ENCODE measurements around the gene EPHA2.
"Not testable (repeated sequence)": the region's sequence is repeated elsewhere in the genome, so short reads cannot be mapped to it uniquely, and the experiment has no call there.

Gene EPHA2

DNA sequence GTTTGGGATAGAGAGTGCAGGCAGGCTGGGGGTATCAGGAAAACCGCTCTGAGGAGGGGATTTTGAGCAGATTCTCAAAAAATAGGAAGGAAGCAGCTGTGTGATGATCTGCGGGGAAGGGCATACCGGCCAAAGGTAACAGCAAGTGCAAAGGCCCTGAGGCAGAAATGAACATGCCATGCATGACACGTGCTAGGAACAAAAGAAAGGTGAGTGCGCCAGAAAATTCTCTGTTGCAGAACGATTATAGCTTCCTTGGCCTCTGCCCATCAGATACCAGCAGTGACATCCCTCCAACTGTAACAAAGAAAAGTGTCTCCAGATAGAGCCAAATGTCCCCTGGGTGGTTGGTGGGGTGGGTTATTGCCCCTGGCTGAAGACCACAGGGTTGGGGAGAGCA lies 45.4 kb downstream of the EPHA2 start:
- no peaks in the 10 kb centered on the region for H3K36me3 ChIP-seq (ENCODE audit: insufficient read depth, low read length)
- no peak overlapping the region for H3K9ac ChIP-seq (ENCODE audit: low read depth, low read length)
- no peak overlapping the region for H3K27ac ChIP-seq (ENCODE audit: low read length)
- no peaks in the 10 kb centered on the region for H4K20me1 ChIP-seq (ENCODE audit: insufficient read depth, low read length)
- no peak for DNase-seq
- H3K4me3 ChIP-seq (ENCODE audit: low read depth in 1 of 2, low read length in 2 of 2): no peak overlapping the region
- H3K4me1 ChIP-seq (ENCODE audit: insufficient read depth, low read length): no peaks in the 10 kb centered on the region
- H3K4me2 ChIP-seq (ENCODE audit: insufficient read depth, low read length): no peak overlapping the region
- H2AFZ ChIP-seq (ENCODE audit: low read depth, low read length): no peak overlapping the region
- no peak for ATAC-seq (ENCODE audit: insufficient read depth, low read depth)
- no peaks in the 10 kb centered on the region for H3K9me3 ChIP-seq (ENCODE audit: insufficient read depth, low read length, severe bottlenecking)
- TF ChIP-seq EZH2 (IDR thresholded peaks at IDR 0.05; ENCODE audit: borderline replicate concordance, low read depth, low read length, severe bottlenecking): no peak
- TF ChIP-seq, protein P1, sequence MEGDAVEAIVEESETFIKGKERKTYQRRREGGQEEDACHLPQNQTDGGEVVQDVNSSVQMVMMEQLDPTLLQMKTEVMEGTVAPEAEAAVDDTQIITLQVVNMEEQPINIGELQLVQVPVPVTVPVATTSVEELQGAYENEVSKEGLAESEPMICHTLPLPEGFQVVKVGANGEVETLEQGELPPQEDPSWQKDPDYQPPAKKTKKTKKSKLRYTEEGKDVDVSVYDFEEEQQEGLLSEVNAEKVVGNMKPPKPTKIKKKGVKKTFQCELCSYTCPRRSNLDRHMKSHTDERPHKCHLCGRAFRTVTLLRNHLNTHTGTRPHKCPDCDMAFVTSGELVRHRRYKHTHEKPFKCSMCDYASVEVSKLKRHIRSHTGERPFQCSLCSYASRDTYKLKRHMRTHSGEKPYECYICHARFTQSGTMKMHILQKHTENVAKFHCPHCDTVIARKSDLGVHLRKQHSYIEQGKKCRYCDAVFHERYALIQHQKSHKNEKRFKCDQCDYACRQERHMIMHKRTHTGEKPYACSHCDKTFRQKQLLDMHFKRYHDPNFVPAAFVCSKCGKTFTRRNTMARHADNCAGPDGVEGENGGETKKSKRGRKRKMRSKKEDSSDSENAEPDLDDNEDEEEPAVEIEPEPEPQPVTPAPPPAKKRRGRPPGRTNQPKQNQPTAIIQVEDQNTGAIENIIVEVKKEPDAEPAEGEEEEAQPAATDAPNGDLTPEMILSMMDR (IDR thresholded peaks at IDR 0.05; ENCODE audit: borderline replicate concordance, extremely low read depth, low read length, poor library complexity, severe bottlenecking): no peak
- H3K79me2 ChIP-seq (ENCODE audit: insufficient read depth, low read length): no peaks in the 10 kb centered on the region
- H3K27me3 ChIP-seq (ENCODE audit: insufficient read depth, low read length, poor library complexity): peaks cover 2% of the 10 kb centered on the region

DNA sequence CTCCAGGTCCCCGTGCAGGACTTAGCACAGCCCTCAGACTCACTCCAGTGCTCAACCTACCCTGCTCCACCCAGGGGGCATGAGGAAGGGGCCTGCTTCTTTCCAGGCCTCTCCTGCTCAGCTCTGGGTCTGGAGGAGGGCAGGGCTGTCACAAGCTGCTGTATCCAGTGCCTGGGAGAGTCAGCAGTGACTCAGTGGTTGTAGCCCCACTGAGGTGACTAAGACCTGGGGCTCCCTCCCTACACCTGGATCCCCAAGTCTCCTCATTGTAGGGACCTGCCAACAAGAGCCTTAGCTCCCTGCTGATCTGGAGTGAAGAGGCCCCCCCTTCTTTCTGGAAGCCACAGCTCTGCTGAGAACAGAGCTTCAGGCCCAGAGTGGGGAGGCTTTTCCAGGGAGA lies 46.3 kb downstream of the EPHA2 start:
- H2AFZ ChIP-seq (ENCODE audit: low read depth, low read length): no peak overlapping the region
- no peaks in the 10 kb centered on the region for H3K79me2 ChIP-seq (ENCODE audit: insufficient read depth, low read length)
- ATAC-seq (ENCODE audit: insufficient read depth, low read depth) (no peak), DNase-seq (no peak)
- TF ChIP-seq, protein P1 (IDR thresholded peaks at IDR 0.05; ENCODE audit: borderline replicate concordance, extremely low read depth, low read length, poor library complexity, severe bottlenecking): no peak
- no peak for TF ChIP-seq EZH2 (IDR thresholded peaks at IDR 0.05; ENCODE audit: borderline replicate concordance, low read depth, low read length, severe bottlenecking)
- no peaks in the 10 kb centered on the region for H3K36me3 ChIP-seq (ENCODE audit: insufficient read depth, low read length)
- peaks cover 2% of the 10 kb centered on the region for H3K27me3 ChIP-seq (ENCODE audit: insufficient read depth, low read length, poor library complexity)
- no peak overlapping the region for H3K4me2 ChIP-seq (ENCODE audit: insufficient read depth, low read length)
- no peaks in the 10 kb centered on the region for H3K4me1 ChIP-seq (ENCODE audit: insufficient read depth, low read length)
- no peak overlapping the region for H3K9ac ChIP-seq (ENCODE audit: low read depth, low read length)
- no peak overlapping the region for H3K27ac ChIP-seq (ENCODE audit: low read length)
- H3K4me3 ChIP-seq (ENCODE audit: low read depth in 1 of 2, low read length in 2 of 2): no peak overlapping the region
- no peaks in the 10 kb centered on the region for H4K20me1 ChIP-seq (ENCODE audit: insufficient read depth, low read length)
- H3K9me3 ChIP-seq (ENCODE audit: insufficient read depth, low read length, severe bottlenecking): no peaks in the 10 kb centered on the region

DNA sequence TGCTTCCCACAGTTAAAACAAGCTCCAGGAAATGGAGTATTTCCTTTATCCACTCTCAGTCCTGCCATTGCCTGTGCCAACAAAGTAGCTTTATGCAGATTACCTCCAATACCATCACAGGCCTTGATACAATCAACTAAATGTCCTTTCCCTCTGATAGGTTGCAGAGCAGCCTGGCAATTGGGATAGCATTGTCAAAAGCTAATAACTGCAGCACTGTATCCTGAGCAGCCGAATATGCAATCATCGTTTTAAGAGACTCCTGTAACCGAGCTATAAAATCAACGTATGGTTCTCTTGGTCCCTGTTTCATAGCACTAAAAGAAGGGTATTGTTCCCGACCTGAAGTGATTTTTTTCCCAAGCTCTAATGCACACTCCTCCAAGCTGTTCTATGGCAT lies 48.8 kb downstream of the EPHA2 start:
- not testable (repeated sequence) for H3K27me3 ChIP-seq (ENCODE audit: insufficient read depth, low read length, poor library complexity); DNase-seq

GRCh38 chr1:16101623-16102022 lies 54.2 kb downstream of the EPHA2 start:
- no peak overlapping the region for H3K27ac ChIP-seq (ENCODE audit: low read length)
- H3K9me3 ChIP-seq (ENCODE audit: insufficient read depth, low read length, severe bottlenecking): no peaks in the 10 kb centered on the region
- H3K4me3 ChIP-seq (ENCODE audit: low read depth in 1 of 2, low read length in 2 of 2): no peak overlapping the region
- H3K27me3 ChIP-seq (ENCODE audit: insufficient read depth, low read length, poor library complexity): no peaks in the 10 kb centered on the region
- TF ChIP-seq, protein P1 (IDR thresholded peaks at IDR 0.05; ENCODE audit: borderline replicate concordance, extremely low read depth, low read length, poor library complexity, severe bottlenecking): no peak
- no peak for TF ChIP-seq EZH2 (IDR thresholded peaks at IDR 0.05; ENCODE audit: borderline replicate concordance, low read depth, low read length, severe bottlenecking)
- H4K20me1 ChIP-seq (ENCODE audit: insufficient read depth, low read length): no peaks in the 10 kb centered on the region
- H3K36me3 ChIP-seq (ENCODE audit: insufficient read depth, low read length): no peaks in the 10 kb centered on the region
- no peak for ATAC-seq (ENCODE audit: insufficient read depth, low read depth)
- no peak overlapping the region for H3K4me2 ChIP-seq (ENCODE audit: insufficient read depth, low read length)
- DNase-seq: no peak
- no peak overlapping the region for H3K9ac ChIP-seq (ENCODE audit: low read depth, low read length)
- no peak overlapping the region for H2AFZ ChIP-seq (ENCODE audit: low read depth, low read length)
- H3K79me2 ChIP-seq (ENCODE audit: insufficient read depth, low read length): no peaks in the 10 kb centered on the region
- H3K4me1 ChIP-seq (ENCODE audit: insufficient read depth, low read length): no peaks in the 10 kb centered on the region

More for the DNA sequence above, 48.8 kb downstream of the EPHA2 start:
- H3K9me3 ChIP-seq (ENCODE audit: insufficient read depth, low read length, severe bottlenecking); H3K27ac ChIP-seq (ENCODE audit: low read length); H3K4me1 ChIP-seq (ENCODE audit: insufficient read depth, low read length); H3K36me3 ChIP-seq (ENCODE audit: insufficient read depth, low read length); H3K9ac ChIP-seq (ENCODE audit: low read depth, low read length); H3K79me2 ChIP-seq (ENCODE audit: insufficient read depth, low read length); H3K4me3 ChIP-seq (ENCODE audit: low read depth in 1 of 2, low read length in 2 of 2); ATAC-seq (ENCODE audit: insufficient read depth, low read depth); H2AFZ ChIP-seq (ENCODE audit: low read depth, low read length); H3K4me2 ChIP-seq (ENCODE audit: insufficient read depth, low read length); H4K20me1 ChIP-seq (ENCODE audit: insufficient read depth, low read length): not testable (repeated sequence)

Data from DND-41 (cell line).